HS-27A (cell line): ENCODE results near the gene RABGAP1L.

Experiments used
- DNase-seq: peaks from one replicate; pipeline ENCODE4 v3.0.0-alpha.2; 2012; ENCODE audit warnings: low read depth, missing footprints

Gene RABGAP1L

GRCh38 chr1:174712541-174712940 is 553.2 kb downstream of the RABGAP1L start:
- no peak for DNase-seq

GRCh38 chr1:174713796-174714195 is 554.5 kb downstream of the RABGAP1L start:
- no peak for DNase-seq

DNA sequence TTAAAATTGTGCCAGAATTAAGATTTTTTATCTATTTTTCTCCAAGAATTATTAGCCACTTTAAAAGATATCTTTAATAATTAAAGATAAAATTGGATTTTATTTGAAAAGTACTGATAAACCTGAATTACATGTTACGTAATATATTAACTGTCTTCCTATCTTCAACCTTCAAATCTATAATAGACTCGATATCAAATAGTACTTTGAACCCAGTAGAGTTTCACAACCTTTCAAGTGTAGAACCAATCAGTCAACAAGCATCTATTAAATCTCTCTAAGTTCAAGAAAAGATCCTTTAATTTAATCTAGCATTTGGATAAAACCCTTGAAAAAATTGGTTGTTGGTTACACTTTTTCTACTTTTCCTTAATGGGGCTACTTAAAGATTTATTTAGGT is 559.9 kb downstream of the RABGAP1L start:
- DNase-seq, result no peak

- no peak for DNase-seq
Observed at GRCh38 chr1:174720618-174721017, 561.3 kb downstream of the RABGAP1L start.

DNA sequence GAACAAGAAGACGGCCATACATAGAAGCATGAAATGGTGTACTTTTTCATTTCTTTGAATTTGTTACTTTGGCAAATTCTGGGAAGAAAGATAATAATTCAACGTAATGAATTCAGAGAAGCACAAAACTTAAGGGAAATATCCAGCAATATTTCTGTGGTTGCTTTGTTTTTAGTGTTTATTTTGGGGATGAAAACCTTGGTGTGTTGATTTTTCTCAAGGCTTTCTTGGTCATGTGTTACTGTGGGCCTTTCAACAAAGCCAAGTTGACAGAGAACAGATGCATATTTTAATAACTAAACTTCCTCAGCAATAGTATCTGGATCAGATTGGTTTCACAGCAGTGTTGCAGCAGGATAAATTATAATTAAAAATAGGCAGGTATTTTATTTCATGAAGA is 561.9 kb downstream of the RABGAP1L start:
- no peak for DNase-seq

DNA sequence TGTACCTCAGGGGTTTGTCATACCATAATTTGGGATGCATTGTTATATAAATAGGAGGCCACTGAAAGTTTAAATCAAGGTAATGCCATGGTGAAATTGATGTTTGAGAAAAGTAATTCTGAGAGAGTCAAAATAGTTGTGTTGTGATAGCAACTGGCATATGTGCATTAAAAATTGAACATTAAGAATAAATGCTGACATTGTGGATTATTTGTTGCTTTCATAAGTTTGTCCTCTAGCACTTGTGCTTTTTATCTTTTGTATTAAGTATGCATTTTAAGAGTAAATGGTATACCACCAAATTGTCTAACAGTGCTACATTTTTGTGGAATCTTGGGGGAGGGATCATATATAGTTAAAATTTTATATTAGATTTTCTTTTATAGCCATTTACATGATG is 564.5 kb downstream of the RABGAP1L start:
- no peak for DNase-seq

- no peak for DNase-seq
Observed at GRCh38 chr1:174724219-174724618, 564.9 kb downstream of the RABGAP1L start.

DNA sequence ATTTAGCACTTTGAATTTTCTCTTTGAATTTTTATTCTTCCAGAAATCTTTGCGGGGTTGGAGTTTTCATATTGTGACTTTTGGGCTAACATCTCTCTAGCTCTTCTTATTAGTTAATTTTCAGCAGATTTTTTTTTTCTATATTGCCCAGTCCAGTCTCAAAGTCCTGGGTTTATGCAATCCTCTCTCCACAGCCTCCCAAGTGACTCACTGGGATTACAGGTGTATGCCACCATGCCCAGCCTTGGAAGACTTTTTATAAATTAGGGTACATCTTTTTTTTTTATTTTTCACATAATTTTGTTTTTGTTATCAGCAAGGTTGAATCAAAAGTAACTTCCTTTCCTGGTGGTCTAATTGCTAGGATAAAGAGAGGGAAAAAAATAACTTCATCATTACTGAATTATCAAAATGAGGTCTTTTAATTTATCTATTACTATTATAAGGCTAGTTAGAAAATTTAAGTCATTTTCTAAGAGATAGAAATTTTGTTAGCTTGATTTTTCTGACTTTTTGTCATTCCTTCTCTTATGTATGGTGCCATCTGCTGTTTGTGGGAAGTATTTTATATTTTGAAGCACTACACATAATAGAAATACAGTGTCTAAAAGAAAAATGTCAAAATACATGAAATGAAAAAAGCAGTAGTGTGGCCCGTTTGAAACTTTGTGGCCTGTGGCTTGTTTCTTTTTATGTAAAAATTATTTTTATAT is 567.0 kb downstream of the RABGAP1L start:
- peak; percentile 3 for DNase-seq

DNA sequence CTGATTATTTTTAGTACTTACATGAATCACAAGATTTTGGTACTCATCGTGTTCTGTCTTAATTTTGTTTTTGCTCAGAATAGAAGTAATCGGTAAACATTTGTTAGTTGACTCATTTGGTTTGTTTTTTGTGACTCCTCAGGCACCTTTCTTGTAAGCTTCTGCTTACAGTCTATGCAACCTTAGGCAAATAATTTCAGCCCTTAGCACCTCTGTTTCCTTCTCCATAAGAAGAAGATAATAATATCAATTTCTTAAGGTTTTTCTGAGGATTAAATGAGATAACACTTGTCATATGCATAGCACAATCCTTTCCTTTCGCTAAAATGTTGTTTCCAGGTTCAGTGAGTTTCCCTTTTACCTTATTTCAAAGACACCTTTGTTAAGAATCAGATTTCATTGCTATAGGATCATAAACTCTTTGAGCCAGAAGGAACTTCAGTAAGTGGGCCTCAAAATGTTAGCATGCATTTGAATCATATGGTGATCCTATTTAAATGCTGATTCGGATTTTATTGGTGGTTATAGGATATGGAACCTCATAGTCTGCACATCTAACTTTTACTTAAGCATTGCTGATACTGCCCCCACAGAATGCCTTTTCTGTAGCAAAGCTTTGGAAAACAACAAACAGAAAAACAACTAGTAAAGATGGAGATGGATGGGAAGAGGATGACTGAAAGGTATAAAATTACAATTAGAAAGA is 567.7 kb downstream of the RABGAP1L start:
- DNase-seq, result no peak

DNA sequence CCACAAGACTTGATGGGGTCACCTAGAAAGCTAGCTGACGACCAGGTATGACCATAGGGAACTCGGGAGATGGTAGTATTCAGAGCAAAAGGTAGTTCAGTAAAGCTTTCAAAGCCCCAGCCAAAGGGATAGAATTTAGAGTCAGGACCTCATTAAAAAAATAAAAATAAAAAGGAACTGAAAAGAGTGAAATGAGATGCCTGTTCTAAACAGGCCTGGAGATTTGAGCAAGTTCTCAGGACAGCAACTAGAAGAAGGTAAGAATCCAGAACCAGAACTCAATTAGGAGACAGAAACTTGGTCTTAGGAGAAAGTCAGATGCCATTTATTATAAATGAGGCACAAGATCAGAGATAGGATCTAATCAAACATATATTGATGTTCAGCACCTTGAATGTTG is 575.0 kb downstream of the RABGAP1L start:
- DNase-seq, result no peak

DNA sequence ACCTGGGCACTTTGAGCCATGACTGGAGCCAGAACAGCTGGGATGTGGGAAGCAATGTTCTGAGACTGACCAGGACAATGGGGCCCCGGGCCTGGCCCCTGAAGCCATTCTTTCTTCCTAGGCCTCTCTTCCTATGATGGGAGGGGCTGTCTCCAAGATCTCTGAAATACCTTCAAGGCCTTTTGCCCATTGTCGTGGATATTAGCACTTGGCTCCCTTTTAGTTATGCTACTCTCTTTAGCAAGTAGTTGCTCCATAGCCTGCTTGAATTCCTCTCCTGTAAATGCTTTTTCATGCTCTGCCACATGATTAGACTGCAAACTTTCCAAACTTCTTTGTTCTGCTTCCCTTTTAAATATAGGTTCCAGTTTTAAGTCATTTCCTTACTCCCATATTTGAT is 577.5 kb downstream of the RABGAP1L start:
- no peak for DNase-seq

DNA sequence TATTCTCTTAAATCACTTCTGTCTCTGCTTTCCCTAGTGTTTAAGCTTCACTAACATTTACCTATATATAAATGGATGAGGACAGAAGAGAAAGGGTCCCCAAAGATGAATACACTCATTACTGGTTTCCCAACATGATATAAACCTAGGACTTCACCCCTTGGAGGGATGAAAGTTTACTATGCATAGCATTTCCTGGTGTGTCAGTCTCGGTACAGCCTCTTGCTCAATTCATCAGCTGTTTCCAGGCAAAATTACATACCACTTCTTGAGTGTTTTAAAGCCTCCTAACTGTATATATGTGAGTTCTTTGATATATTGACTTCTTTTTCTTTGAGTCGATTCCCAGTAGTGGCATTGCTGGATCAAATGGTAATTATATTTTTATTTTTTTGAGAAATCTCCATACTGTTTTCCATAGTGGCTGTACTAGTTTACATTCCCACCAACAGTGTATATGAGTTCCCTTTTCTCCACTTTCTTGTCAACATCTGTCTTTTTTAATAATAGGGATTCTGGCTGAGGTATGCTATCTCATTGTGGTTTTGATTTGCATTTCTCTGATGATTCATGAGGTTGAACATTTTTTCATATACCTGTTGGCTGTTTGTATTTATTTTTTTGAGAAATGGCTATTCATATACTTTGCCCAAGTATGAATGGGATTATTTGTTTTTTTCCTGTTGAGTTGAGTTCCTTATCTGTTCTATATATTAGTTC is 581.1 kb downstream of the RABGAP1L start:
- no peak for DNase-seq

GRCh38 chr1:174742805-174743653 is 583.7 kb downstream of the RABGAP1L start:
- no peak for DNase-seq

DNA sequence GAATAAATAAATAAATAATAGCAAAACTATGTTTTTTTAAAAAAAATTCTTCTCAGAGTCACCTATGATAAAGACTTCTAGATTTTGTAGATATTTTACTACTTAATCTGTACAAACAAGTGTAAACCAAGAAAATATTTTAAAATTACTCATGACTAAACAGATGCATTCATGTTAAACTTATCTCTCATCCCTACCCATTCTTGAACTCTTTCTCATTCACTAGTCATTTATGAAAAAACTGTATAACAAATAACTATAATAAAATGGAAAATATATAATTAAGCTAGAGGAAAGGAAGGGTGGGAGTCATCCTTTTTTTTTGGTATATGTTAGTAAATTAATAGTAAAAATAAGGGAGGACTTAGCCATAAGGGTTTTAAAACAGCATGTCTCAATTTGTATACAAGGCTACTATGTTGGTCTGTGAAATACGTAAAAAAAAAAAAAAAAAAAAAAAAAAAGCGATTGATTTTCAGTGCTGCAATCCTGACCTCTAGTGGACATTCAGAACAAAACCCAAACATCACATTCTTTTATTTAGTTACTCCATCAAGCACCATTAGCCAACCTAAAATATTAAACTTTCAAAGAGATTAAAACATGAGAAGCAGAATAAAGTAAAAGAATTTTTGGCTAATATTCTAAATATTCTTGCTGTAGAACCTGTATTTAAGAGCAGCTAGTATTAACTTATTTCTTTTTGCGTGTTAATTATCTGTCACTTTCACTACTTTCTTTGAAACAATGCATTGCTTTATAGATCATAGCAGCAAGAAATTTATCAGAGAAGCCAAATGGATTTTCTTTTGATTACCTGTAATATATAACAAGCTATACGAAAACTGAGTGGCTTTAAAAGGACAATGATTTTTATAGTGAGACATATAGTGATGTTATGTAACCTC is 584.6 kb downstream of the RABGAP1L start:
- peak; percentile 5 for DNase-seq

- no peak for DNase-seq
Observed at GRCh38 chr1:174744886-174745285, 585.6 kb downstream of the RABGAP1L start.

DNA sequence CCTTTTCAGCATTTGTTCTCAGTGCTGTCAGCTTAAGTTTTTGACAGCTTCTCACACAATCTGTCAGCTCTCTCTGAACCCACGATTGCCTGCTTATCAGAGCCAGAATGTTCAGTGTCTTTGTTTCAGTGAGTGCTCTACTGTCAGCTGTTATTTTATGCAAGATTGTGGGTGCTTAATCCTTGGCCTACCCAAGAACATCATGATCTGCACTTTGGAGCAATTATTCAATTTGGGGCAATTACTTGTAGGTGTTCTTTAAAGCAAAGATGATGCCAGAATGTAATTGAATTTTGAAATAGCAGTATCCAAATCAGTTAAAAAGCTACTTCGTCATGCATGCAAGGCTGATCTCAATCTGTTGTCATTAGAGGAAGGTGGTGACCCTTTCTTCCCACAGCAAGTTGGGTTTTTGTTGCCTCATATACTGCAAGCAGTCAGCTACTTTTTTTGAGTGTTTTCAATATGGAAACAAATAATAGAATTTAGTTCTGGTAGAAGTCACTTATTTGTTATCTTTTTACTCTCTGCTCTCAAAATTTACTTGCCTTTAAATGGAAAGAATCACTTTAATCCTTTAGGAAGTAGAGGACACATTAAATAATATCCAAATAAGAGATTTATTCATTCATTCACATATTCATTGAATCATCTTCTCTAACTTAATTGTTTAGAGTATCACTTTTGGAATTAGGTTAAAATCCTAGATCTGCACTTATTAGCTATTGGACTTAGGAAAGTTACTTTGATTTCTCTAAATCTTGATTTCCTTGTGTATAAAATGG is 586.9 kb downstream of the RABGAP1L start:
- DNase-seq, result no peak

GRCh38 chr1:174747613-174748012 is 588.3 kb downstream of the RABGAP1L start:
- no peak for DNase-seq

DNA sequence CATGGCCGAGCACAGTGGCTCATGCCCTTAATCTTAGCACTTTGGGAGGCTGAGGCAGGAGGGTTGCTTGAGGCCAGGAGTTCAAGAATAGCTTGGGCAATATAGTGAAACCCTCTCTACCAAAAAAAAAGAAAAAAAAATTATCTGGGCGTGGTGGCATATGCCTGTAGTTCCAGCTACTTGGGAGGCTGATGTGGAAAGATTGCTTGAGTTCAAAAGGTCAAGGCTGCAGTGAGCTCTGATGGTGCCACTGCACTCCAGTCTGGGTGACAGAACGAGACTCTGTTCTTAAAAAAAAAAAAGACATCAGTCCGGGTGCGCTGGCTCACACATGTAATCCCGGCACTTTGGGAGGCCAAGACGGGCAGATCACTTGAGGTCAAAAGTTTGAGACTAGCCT is 589.3 kb downstream of the RABGAP1L start:
- DNase-seq, result no peak

DNA sequence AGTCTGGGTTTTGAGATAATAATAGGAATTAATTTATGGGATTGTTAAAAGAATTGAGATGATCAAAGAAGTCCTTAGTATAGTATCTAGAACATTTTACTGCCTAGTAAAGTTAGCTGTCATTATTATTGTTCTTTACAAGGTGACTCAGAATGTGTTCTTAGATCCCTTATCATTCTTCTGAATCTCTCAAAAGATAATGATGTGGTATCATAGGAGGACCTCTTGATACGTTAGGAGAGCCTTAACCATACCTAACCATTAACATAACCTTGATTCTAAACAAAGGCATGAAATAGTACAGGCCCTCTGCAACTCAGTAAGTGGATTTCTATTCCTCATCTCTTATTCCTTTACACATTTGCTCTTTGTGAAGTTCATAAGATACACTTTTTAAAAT is 593.8 kb downstream of the RABGAP1L start:
- no peak for DNase-seq

DNA sequence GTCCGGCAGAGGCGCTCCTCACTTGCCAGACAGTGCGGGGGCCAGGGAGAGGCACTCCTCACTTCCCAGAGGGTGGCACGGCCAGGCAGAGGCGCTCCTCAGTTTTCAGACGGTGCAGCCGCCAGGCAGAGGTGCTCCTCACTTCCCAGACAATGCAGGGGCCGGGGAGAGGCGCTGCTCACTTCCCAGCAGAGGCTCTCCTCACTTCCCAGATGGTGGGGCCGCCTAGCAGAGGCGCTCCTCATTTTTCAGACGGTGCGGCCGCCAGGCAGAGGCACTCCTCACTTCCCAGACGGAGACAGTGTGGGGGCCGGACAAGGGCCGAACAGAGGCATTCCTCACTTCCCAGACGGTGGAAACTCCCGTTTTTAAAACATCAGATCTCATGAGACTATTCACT is 602.0 kb downstream of the RABGAP1L start:
- no peak for DNase-seq
